HepG2 (cell line): ENCODE measurements around the gene AXIN2.

Source experiments
- EZH2 ChIP-seq: conservative IDR thresholded peaks from 2 replicates; pipeline ENCODE4 v1.6.1; 2012; ENCODE audit warnings: mild to moderate bottlenecking, low read depth, low read length, moderate library complexity
- GABPA ChIP-seq, 2 experiments: IDR thresholded peaks; 2 replicates each; pipeline ENCODE4 v1.6.1; 2011 to 2016; ENCODE audit warnings: low read depth in 2 of 2, low read length in 1 of 2, missing biosample characterization in 1 of 2, missing genetic modification characterization in 1 of 2
- KDM1A ChIP-seq: IDR thresholded peaks from 2 replicates; pipeline ENCODE4 v1.6.1; 2016; ENCODE audit warnings: missing compliant biosample characterization
- MAZ ChIP-seq, 2 experiments: sonication (generic) in 1 of 2; formaldehyde crosslinking in 1 of 2; IDR thresholded peaks; 2 replicates each; pipeline versions ENCODE4 v1.5.0 to v1.6.1; 2012 to 2020; ENCODE audit warnings: low read depth in 2 of 2, mild to moderate bottlenecking in 2 of 2, borderline replicate concordance in 1 of 2, improper control_type of control experiment in 1 of 2, low read length in 1 of 2, missing genetic modification reagents in 1 of 2, moderate library complexity in 1 of 2
- MXI1 ChIP-seq: IDR thresholded peaks from 3 replicates; pipeline ENCODE4 v1.6.1; 2012; ENCODE audit warnings: low read depth, low read length, inconsistent platforms, borderline replicate concordance
- NFE2L2 ChIP-seq: fragments of 150-350 bp; IDR thresholded peaks from 2 replicates; pipeline ENCODE4 v1.6.1; 2014; ENCODE audit warnings: low read length
- PITX1 ChIP-seq: sonication (generic); formaldehyde crosslinking; IDR thresholded peaks from 2 replicates; pipeline ENCODE4 v1.5.1; 2020; ENCODE audit warnings: mild to moderate bottlenecking, missing genetic modification reagents
- POLR2AphosphoS5 ChIP-seq: IDR thresholded peaks from 2 replicates; pipeline ENCODE4 v1.6.1; 2012; ENCODE audit warnings: low read depth, low read length
- TCF7 ChIP-seq: sonication (generic); IDR thresholded peaks from 2 replicates; pipeline ENCODE4 v1.6.1; 2016; ENCODE audit warnings: antibody characterized with exemption, low read depth
- ZNF382 ChIP-seq: sonication (generic); formaldehyde crosslinking; IDR thresholded peaks from 2 replicates; pipeline ENCODE4 v1.5.0; 2020; ENCODE audit warnings: missing genetic modification reagents, mild to moderate bottlenecking, borderline replicate concordance
- TF ChIP-seq, protein P1 (sequence below): fragments of 450-650 bp; IDR thresholded peaks from 2 replicates; pipeline ENCODE4 v1.6.1; 2017; ENCODE audit warnings: mild to moderate bottlenecking
- TF ChIP-seq, protein P2 (sequence below): sonication (generic); formaldehyde crosslinking; IDR thresholded peaks from 2 replicates; pipeline ENCODE4 v1.4.0; 2020; ENCODE audit warnings: missing genetic modification reagents
- TF ChIP-seq, protein P3 (sequence below): sonication (generic); formaldehyde crosslinking; IDR thresholded peaks from 2 replicates; pipeline ENCODE4 v1.5.0; 2020; ENCODE audit warnings: mild to moderate bottlenecking, missing genetic modification reagents, moderate library complexity

DNA sequence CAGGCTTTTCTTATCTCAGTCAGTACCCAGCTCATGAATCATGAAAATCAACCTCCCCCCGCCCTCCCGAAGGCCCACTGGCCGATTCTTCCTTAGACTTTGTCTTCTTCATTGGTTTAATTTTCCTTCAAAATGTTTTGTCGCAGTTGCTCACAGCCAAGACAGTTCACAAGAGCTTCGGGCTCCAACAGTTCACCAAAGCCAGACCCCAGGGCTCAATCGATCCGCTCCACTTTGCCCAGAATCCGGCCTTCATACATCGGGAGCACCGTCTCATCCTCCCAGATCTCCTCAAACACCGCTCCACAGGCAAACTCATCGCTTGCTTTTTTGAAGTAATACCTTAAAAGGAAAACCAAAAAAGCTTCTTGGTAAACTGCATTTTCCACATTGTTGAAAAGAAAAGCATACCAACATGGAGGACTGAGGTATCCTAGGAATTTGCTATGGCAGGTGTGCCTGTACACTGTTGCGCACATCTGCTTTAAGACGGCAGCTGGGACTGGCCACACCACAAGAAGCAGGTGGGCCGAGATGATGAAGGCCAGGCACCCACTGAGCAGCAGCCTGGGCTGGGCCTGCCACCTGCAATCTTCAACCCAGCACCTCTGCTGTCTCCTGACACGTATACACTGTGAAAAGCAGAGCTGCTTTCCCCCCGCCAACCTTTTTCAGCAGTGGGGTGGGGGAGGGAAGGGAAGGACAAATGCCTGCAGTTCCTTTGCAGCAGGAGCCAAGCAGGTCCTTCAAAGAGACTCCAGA is 31.5 kb downstream of the AXIN2 start:
- TF ChIP-seq PITX1 (CRISPR knock-in tag) (no peak), TCF7 (no peak), ZNF382 (CRISPR knock-in tag) (no peak), MAZ (IDR thresholded peaks at IDR 0.05; ENCODE audit: borderline replicate concordance, low read depth, low read length) (no peak), MAZ (CRISPR knock-in tag; IDR thresholded peaks at IDR 0.05; ENCODE audit: low read depth) (no peak), GABPA (IDR thresholded peaks at IDR 0.05; ENCODE audit: low read depth, low read length) (no peak), GABPA (CRISPR knock-in tag; IDR thresholded peaks at IDR 0.05; ENCODE audit: low read depth) (no peak), EZH2 (no peak), NFE2L2 (no peak), MXI1 (no peak), KDM1A (CRISPR knock-in tag) (no peak), POLR2AphosphoS5 (no peak)
- TF ChIP-seq, protein P1, sequence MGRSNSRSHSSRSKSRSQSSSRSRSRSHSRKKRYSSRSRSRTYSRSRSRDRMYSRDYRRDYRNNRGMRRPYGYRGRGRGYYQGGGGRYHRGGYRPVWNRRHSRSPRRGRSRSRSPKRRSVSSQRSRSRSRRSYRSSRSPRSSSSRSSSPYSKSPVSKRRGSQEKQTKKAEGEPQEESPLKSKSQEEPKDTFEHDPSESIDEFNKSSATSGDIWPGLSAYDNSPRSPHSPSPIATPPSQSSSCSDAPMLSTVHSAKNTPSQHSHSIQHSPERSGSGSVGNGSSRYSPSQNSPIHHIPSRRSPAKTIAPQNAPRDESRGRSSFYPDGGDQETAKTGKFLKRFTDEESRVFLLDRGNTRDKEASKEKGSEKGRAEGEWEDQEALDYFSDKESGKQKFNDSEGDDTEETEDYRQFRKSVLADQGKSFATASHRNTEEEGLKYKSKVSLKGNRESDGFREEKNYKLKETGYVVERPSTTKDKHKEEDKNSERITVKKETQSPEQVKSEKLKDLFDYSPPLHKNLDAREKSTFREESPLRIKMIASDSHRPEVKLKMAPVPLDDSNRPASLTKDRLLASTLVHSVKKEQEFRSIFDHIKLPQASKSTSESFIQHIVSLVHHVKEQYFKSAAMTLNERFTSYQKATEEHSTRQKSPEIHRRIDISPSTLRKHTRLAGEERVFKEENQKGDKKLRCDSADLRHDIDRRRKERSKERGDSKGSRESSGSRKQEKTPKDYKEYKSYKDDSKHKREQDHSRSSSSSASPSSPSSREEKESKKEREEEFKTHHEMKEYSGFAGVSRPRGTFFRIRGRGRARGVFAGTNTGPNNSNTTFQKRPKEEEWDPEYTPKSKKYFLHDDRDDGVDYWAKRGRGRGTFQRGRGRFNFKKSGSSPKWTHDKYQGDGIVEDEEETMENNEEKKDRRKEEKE = no peak
- TF ChIP-seq, protein P2, sequence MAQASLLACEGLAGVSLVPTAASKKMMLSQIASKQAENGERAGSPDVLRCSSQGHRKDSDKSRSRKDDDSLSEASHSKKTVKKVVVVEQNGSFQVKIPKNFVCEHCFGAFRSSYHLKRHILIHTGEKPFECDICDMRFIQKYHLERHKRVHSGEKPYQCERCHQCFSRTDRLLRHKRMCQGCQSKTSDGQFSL (CRISPR knock-in tag) = no peak
- TF ChIP-seq, protein P3, sequence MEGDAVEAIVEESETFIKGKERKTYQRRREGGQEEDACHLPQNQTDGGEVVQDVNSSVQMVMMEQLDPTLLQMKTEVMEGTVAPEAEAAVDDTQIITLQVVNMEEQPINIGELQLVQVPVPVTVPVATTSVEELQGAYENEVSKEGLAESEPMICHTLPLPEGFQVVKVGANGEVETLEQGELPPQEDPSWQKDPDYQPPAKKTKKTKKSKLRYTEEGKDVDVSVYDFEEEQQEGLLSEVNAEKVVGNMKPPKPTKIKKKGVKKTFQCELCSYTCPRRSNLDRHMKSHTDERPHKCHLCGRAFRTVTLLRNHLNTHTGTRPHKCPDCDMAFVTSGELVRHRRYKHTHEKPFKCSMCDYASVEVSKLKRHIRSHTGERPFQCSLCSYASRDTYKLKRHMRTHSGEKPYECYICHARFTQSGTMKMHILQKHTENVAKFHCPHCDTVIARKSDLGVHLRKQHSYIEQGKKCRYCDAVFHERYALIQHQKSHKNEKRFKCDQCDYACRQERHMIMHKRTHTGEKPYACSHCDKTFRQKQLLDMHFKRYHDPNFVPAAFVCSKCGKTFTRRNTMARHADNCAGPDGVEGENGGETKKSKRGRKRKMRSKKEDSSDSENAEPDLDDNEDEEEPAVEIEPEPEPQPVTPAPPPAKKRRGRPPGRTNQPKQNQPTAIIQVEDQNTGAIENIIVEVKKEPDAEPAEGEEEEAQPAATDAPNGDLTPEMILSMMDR = no peak
